A549 (cell line): ENCODE data around the gene PM20D2.

Source experiments
- CEBPB ChIP-seq, 2 experiments: fragments of >200 bp in 1 of 2; sonication (Bioruptor Twin) in 1 of 2; formaldehyde crosslinking in 1 of 2; IDR thresholded peaks; 2 replicates each; pipeline ENCODE4 v1.6.1; 2012 to 2016
- CTCF ChIP-seq: fragments of >200 bp; sonication (Bioruptor Twin); formaldehyde crosslinking; IDR thresholded peaks from 3 replicates; pipeline ENCODE4 v1.5.1; 2016
- ESRRA ChIP-seq: fragments of 150-350 bp; IDR thresholded peaks from 2 replicates; pipeline ENCODE4 v1.6.1; 2014; ENCODE audit warnings: mild to moderate bottlenecking, low read length, borderline replicate concordance

- TF ChIP-seq CTCF (no peak), ESRRA (no peak), CEBPB (IDR thresholded peaks at IDR 0.05) (no peak)
Observed at GRCh38 chr6:89140347-89141156, 5.3 kb upstream of the PM20D2 start.
